GM19438 (cell line): ENCODE measurements around the gene ATG10.
A peak's percentile ranks its signal among the peaks of the same experiment; 100 is the strongest.

Source experiments
- ATAC-seq: cut with Tn5 transposase; IDR thresholded peaks from one replicate; pipeline ENCODE4 v1.9.1; 2021; ENCODE audit warnings: low read depth; ENCODE audit not compliant: unreplicated experiment

Gene ATG10

DNA sequence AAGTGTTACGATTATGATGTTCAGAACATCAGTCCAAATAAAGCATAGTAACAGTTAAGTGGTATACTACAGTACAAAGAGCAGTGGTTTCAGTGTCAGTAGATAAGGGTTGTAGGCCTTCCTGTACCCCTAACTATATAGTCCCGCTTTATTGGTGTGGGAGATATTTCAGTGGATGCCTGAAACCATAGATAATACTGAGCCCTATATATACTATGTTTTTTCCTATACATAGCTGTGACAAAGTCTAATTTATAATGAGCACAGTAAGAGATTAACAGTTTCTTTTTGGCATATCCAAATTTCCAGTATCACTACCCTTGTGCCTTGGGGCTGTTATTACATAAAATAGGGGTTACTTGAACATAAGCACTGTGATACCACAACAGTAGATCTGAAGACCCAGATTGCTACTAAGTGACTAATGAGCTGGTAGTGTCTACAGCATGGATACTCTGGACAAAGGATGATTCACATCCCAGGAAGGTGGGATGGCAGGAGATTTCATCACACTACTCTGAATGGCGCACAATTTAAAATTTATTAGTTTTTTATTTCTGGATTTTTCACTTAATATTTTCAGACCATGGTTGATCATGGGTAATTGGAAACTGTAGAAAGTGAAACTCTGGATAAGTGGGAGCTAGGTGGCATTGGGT is 187.1 kb downstream of the ATG10 start:
- ATAC-seq: no peak

GRCh38 chr5:82160948-82161347 is 189.1 kb downstream of the ATG10 start:
- no peak for ATAC-seq

DNA sequence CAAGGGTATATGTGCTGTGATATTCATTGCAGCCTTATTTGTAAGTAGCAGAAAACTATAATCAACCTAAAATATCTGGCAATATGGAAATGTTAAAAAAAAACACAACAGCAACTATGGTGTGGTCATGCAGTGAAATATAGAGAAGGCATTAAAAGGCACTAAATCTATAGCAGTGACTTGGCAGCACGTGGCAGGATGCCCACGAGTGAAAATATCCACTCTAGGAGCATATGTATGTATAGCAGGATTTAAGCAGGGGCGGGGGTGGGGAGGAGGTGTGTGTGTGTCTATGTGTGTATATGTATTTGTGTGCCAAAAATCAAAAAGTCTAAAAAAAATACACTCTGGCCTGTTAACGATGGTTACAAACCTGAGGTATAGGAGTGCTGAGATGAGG is 190.8 kb downstream of the ATG10 start:
- no peak for ATAC-seq

GRCh38 chr5:82163452-82164175 is 191.8 kb downstream of the ATG10 start:
- no peak for ATAC-seq

DNA sequence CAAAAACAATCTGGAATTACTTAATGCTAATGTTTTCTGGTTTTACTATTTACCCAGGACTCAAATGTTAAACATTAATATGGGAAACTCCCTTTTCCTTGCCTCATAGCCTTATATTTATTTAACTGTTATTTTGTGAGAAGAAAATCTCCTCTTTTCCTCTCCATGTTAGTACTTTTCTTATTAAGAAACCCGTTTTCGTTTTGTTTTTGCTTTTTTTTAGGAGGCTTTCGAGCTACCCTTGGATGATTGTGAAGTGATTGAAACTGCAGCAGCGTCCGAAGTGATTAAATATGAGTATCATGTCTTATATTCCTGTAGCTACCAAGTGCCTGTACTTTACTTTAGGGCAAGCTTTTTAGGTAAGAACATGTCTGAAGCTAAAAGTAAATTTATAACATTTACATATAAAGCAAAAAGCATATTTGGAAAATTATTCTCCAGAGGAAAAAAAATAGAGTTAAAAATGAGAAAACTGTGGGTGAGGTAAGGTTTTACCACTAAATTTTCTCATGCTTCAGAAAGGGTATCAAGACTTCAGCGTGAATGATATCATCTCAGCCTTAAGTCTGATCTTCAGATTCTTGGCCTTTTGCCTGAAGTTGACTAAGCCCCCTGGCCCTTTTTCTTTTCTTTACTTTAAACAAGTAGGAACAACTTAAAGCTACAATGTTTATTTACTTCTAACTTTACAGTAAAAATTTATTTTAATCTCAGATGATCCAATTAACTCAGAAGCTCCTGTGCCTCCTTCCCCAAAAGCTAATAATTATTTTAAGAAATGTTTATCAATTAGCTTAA is 192.6 kb downstream of the ATG10 start:
- no peak for ATAC-seq

DNA sequence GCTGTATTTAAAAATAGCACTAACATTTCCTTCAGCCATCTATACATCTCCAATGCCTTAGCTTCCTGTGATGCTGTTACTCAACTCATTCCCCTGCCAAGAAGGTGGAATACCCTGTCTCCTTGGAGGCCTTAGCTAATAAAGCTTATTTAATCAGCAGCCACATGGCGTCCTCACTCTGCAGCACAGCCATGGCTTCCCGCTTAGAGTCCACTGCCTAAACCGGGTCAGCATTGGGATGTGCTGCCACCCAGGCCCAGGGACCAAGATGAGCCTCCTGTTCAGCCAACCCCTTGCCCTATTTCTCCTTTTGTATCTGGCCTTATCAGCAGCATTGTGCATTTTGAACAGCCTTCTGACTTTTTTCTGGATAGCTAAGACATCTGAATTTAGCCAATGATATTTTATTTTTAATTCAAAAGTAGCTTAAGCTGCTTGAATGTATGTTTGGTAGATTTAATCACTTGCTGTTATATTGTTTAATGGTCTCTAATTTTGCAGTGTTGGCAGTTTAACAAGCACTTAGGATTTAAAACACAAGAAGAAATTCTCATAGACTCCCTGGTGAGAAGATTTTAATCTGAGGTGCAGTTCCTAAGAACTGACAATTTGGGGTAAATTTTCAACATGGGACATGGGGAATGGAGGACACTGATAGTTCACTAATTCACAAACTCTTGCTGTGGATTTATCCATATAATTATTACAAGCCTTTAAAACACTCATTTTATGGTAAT is 193.3 kb downstream of the ATG10 start:
- ATAC-seq: no peak

DNA sequence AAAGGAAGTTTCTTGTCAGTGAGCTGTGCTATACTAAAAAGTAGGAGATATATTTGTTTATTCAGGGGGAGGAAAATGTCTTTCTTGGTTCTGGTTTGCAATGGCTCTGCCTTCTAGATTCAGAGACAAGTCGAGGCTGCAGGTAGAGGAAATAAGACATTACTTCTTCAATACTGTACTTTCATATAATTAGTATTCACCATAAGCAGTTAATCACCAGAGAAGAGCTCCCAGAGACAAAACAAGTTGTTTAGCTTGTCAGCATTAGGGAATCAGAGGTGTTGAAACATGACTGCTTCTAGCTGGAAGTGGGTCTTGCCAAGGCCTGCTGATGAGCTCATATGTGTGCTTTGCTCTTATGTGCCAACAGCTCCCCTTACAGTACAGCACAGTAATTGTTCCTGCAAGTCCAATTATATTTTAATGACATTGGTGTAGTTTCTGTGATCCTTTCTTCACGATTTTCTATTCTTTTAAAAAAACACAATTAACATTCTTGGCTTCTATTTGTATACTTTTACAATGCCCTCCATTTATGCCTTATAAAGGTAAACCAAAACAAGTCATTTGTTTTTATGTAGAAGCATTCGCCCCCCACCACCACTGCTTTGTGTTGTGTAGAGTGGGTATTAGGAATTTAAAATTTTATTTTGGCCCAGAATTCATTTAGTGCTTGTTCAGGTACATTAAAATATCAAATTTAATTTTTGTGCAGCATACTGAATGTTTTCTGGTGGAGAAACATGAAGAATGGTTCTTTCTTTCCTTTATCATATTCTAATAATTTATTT is 194.1 kb downstream of the ATG10 start:
- peak; percentile 75 for ATAC-seq

DNA sequence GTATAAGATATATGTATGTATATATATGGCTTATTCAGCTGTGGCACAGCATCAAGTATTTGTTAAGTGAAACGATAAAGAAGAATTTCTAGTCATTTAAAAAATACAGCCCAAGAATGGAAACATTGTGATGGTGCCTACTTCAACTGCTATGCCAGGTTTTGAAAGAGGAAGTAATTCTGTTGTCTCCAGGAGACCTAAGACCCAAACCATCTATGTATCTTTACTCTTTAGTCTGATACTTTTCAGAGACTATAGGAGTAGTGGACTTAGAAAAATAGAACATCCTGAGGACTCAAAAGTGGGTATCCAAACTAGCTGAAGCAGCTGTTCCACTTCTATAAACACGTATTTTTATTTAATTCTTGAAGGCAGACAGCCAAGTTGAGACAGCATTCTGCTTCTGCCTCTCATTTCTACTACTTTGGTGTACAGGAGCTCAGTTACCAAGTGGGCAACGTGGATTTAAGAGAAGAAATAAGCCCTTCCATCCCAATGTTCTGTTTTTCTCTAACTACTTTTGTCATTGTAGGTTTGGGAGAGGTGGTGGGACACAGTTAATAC is 195.6 kb downstream of the ATG10 start:
- ATAC-seq: no peak

GRCh38 chr5:82168294-82168693 is 196.5 kb downstream of the ATG10 start:
- ATAC-seq: no peak

- ATAC-seq: no peak
Measured at GRCh38 chr5:82169892-82170291, 198.1 kb downstream of the ATG10 start.

DNA sequence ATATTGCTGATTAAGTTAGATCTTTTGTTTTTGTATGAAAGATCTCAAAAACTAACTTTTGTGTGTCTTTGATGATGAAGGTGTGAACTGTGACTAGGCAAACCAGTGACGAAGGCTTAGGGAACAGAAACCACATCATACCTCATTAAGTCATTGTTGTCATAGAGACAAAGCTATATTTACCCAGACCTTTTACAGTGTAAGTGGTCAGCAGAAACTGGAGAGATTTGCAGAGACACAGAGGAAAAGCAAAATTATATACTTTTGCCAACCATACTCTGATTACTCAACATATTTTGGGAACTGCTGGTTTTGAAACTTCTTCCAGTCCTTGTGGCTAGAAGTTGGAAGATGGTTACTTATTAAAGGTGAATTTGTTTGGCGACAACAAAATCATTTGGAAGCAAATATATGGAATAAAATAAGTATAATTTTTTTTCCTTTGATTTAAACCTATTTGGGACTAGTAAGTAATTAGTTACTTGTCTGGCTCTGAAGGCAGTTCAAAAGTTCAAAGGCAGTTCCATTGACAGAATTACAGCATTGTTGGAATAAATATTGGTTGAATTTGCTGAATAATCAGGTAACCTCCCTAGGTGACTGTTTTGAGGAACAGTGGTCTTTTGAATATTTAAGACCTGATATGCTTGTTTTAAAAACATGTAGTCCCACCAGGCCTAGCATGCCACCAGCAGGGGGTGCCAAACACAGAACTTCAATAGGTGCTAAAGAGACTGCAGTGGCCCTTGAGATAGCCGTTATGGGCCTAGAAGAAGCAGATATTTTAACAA is 202.5 kb downstream of the ATG10 start:
- ATAC-seq: peak; percentile 94

GRCh38 chr5:82174919-82175219 is 203.0 kb downstream of the ATG10 start:
- no peak for ATAC-seq

GRCh38 chr5:82176115-82176814 is 204.4 kb downstream of the ATG10 start:
- no peak for ATAC-seq

DNA sequence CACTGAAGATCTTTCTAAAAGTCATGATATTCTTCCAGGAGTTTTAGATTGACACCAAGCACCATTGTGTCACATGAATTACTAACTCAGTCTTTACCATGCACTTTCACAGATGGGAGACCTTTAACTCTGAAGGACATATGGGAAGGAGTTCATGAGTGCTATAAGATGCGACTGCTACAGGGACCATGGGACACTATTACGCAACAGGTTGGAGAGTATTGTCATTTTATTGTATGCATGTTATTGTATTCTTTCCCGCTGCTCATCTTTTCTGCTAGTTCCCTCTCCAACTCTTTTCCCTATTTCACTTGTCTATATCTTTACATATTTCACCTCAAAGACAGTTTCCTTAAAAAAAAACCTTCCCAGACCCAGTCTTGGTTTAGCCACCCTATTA is 206.6 kb downstream of the ATG10 start:
- no peak for ATAC-seq

DNA sequence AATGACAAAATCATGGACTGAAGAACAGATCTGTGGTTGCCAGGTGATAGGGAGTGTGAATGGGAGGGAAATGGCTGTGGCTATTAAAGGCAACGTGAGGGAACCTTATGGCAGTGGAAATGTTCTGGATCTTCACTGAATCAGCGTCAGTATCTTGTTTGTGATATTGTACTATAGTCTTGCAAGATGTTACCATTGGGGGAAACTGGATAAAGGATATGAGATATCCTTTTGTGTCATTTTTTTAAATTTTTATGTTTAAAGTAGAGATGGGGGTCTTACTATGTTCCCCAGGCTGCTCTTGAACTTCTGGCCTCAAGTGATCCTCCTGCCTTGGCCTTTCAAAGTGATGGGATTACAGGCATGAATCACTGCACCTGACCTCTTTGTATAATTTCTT is 210.8 kb downstream of the ATG10 start:
- ATAC-seq: no peak

DNA sequence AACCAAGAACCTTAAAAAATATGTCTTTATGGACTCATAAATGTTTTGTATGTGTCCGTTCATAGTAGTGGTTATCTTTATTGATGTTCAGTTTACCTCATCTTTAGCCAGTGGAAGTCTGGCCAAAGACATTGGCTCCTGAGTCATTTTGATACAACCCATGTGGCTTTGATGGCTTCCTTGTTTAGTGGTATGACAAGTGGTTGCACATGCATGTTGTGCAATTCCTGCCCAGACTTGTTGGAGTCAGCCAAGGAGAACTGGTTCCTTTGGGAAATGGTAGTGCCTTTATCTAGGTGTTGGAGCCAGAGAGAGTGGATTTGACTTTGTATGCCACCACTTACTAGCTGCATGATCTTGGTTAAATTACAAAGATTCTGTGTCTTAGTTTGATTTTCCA is 212.0 kb downstream of the ATG10 start:
- no peak for ATAC-seq

DNA sequence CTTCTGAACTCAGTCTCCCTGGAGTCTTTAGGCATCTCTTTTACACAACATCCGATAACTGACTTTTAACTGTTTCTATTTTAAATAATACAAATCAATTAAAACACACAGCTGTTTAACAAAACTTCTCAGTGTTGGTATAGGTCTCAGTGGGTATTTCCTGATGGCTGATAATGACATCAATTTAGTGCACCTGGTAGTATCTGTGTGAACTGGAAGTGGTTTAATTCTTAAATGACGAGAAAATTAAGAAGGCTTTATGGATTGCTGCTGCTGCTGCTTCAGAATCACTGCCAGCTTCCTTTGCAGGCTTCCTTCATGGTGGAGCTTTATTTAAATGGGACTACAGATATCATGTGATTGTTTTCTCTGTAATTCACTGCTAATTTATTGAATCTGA is 214.0 kb downstream of the ATG10 start:
- no peak for ATAC-seq

GRCh38 chr5:82197550-82197949 is 225.7 kb downstream of the ATG10 start:
- ATAC-seq: no peak

DNA sequence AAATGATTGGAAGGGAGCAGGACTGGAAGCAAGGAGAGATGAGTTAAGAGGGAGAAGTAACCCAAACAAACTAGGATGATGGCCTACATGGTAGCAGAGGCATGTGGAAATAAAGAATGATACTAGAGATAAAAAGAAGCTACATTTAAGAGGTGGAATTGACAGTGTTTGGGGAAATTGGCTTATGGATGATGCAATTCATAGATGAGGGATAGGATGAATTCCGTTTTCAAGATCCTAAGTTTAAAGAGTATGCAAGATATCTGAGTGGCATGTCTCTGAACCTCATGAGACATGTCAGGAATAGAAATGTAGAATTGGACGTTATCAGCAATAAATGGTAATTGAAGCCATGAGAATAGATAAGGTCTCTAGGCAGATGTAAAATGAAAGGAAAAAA is 232.7 kb downstream of the ATG10 start:
- ATAC-seq: no peak
